Measurements from ENCODE around the gene TRIM6. TPM values are rescaled to one million over a fixed set of nuclear protein-coding genes. Genes with fewer than 3 reads are reported as not detected.
"Not testable (repeated sequence)": the region's sequence is repeated elsewhere in the genome, so short reads cannot be mapped to it uniquely, and the experiment has no call there.

Gene TRIM6
- total and polyA plus RNA-seq, 5 donors from 2014 or later = 0.91 TPM; not detected in 4

DNA sequence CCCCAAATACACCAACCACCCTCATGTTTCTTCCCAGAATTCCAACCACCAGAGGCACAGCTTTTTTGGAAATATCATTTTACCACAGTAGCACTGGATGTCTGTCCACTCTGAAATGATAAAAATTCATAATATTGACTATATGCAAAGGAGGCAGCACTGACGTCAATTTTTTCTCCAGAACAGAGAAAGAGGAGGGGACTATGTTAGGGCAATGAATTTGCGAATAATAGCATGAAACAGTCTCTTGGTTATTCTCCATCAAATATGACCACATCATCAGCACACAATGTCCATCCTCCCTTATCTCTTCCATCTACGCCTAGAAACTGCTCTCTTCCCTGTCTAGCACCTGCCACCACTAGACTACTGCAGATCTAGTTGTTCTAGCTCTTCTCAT, 49.7 kb downstream of the TRIM6 start:
- DNase-seq (no peak), ATAC-seq (ENCODE audit: low read depth in 2 of 2) (no peak)
- Mint-ChIP-seq H3K9me3 (peaks cover 0 to 1% (median 0%) of the 10 kb centered on the region in 7 donors), H3K27me3 (no peaks in the 10 kb centered on the region), H3K4me3 (no peak overlapping the region), H3K4me1 (no peaks in the 10 kb centered on the region), H3K27ac (peak overlapping the region in 1 of 3 donors; percentile 62), H3K36me3 (peaks cover 43% of the 10 kb centered on the region)
- Histone ChIP-seq H3K36me3 (ENCODE audit: control insufficient read depth, insufficient read depth, low read length) (peaks cover 33% of the 10 kb centered on the region), H3K27me3 (ENCODE audit: control insufficient read depth, insufficient read depth, low read length) (no peaks in the 10 kb centered on the region), H3K4me3 (ENCODE audit: low read depth, low read length) (no peak overlapping the region), H3K9me3 (ENCODE audit: control insufficient read depth in 2 of 2, low read length in 2 of 2) (no peaks in the 10 kb centered on the region), H3K27ac (ENCODE audit: insufficient read depth, low read length, poor library complexity, severe bottlenecking) (no peak overlapping the region), H3K4me1 (ENCODE audit: control insufficient read depth, insufficient read depth, low read length, poor library complexity, severe bottlenecking) (no peaks in the 10 kb centered on the region)

DNA sequence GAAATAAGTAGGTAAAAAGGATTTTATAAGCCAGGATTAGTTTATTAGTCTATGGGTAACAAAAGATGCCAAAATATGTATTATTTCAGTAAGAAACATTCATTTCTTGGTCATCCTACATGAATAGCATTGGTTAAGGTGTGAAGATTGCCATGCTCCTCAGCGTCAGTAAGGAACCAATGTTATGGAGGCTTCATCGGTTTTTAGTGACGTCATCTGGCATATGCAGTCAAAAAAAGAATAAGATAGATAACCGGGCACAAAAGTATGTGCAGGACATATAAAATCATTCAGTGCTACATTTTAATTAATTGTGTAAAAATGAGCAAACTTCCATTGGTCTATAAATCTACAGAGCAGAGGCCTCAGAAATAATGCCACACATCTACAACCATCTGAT, 59.0 kb downstream of the TRIM6 start:
- Mint-ChIP-seq H3K27ac (no peak overlapping the region), H3K36me3 (peaks cover 8% of the 10 kb centered on the region), H3K9me3 (peaks cover 0 to 8% (median 1%) of the 10 kb centered on the region in 7 donors), H3K4me1 (no peaks in the 10 kb centered on the region), H3K4me3 (no peak overlapping the region), H3K27me3 (no peaks in the 10 kb centered on the region)
- Histone ChIP-seq H3K4me3 (ENCODE audit: low read depth, low read length) (no peak overlapping the region), H3K36me3 (ENCODE audit: control insufficient read depth, insufficient read depth, low read length) (no peaks in the 10 kb centered on the region), H3K27ac (ENCODE audit: insufficient read depth, low read length, poor library complexity, severe bottlenecking) (no peak overlapping the region), H3K4me1 (ENCODE audit: control insufficient read depth, insufficient read depth, low read length, poor library complexity, severe bottlenecking) (no peaks in the 10 kb centered on the region), H3K9me3 (ENCODE audit: control insufficient read depth in 2 of 2, low read length in 2 of 2) (no peaks in the 10 kb centered on the region), H3K27me3 (ENCODE audit: control insufficient read depth, insufficient read depth, low read length) (no peaks in the 10 kb centered on the region)
- no peak for DNase-seq
- ATAC-seq (ENCODE audit: low read depth in 2 of 2) = no peak

GRCh38 chr11:5656956-5657355, 60.5 kb downstream of the TRIM6 start:
- H3K4me1 ChIP-seq (ENCODE audit: control insufficient read depth, insufficient read depth, low read length, poor library complexity, severe bottlenecking); ATAC-seq (ENCODE audit: low read depth in 2 of 2); H3K36me3 Mint-ChIP-seq; H3K4me1 Mint-ChIP-seq; H3K9me3 ChIP-seq (ENCODE audit: control insufficient read depth in 2 of 2, low read length in 2 of 2); H3K9me3 Mint-ChIP-seq; H3K4me3 ChIP-seq (ENCODE audit: low read depth, low read length); H3K27me3 ChIP-seq (ENCODE audit: control insufficient read depth, insufficient read depth, low read length); DNase-seq; H3K36me3 ChIP-seq (ENCODE audit: control insufficient read depth, insufficient read depth, low read length); H3K27me3 Mint-ChIP-seq; H3K27ac Mint-ChIP-seq; H3K4me3 Mint-ChIP-seq; H3K27ac ChIP-seq (ENCODE audit: insufficient read depth, low read length, poor library complexity, severe bottlenecking): not testable (repeated sequence)

DNA sequence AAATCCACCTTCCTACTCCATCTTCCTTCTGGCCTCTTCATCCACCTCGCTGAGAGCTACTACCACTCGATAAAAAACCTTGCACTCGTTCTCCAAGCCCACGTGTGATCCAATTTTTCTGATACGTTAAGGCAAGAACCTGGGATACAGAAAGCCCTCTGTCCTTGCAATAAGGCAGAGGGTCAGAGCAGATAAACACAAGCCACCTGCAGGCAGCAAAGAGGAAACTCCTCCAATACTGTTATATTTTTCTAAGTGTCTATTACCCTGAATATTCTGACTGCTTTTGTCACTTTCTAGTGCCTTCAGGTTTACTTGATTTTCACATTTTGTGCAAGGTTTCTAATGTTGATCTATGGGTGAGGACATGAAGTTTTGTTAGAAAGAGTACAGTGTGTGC, 61.9 kb downstream of the TRIM6 start:
- no peaks in the 10 kb centered on the region for H3K9me3 ChIP-seq (ENCODE audit: control insufficient read depth in 2 of 2, low read length in 2 of 2)
- no peaks in the 10 kb centered on the region for H3K27me3 ChIP-seq (ENCODE audit: control insufficient read depth, insufficient read depth, low read length)
- no peak for DNase-seq
- no peak overlapping the region for H3K4me3 ChIP-seq (ENCODE audit: low read depth, low read length)
- Mint-ChIP-seq H3K4me3 (no peak overlapping the region), H3K36me3 (peaks cover 8% of the 10 kb centered on the region), H3K4me1 (no peaks in the 10 kb centered on the region), H3K27me3 (no peaks in the 10 kb centered on the region), H3K27ac (no peak overlapping the region), H3K9me3 (peaks cover 0 to 4% (median 0%) of the 10 kb centered on the region in 7 donors)
- H3K27ac ChIP-seq (ENCODE audit: insufficient read depth, low read length, poor library complexity, severe bottlenecking) = no peak overlapping the region
- ATAC-seq (ENCODE audit: low read depth in 2 of 2) = no peak
- H3K36me3 ChIP-seq (ENCODE audit: control insufficient read depth, insufficient read depth, low read length) = no peaks in the 10 kb centered on the region
- H3K4me1 ChIP-seq (ENCODE audit: control insufficient read depth, insufficient read depth, low read length, poor library complexity, severe bottlenecking) = no peaks in the 10 kb centered on the region

Other genes with a start within 250 kb of the TRIM6 start
- not detected for gene OR51B6, start 245.1 kb upstream of the TRIM6 start, total RNA-seq
- gene OR51B6, start 245.1 kb upstream of the TRIM6 start, polyA plus RNA-seq = not detected
- not detected for gene OR51M1, start 212.8 kb upstream of the TRIM6 start, total RNA-seq
- gene OR51M1, start 212.8 kb upstream of the TRIM6 start, polyA plus RNA-seq = not detected
- not detected for gene OR51Q1, start 174.5 kb upstream of the TRIM6 start, total RNA-seq
- gene OR51Q1, start 174.5 kb upstream of the TRIM6 start, polyA plus RNA-seq = not detected
- not detected for gene OR51I1, start 155.1 kb upstream of the TRIM6 start, total RNA-seq
- not detected for gene OR51I1, start 155.1 kb upstream of the TRIM6 start, polyA plus RNA-seq
- not detected for gene OR51I2, start 147.3 kb upstream of the TRIM6 start, total RNA-seq
- not detected for gene OR51I2, start 147.3 kb upstream of the TRIM6 start, polyA plus RNA-seq
- not detected for gene OR52D1, start 108.0 kb upstream of the TRIM6 start, total RNA-seq
- gene OR52D1, start 108.0 kb upstream of the TRIM6 start, polyA plus RNA-seq = not detected
- gene UBQLN3, start 86.7 kb upstream of the TRIM6 start, total RNA-seq = 0.49 TPM
- gene UBQLN3, start 86.7 kb upstream of the TRIM6 start, polyA plus RNA-seq = not detected
- gene UBQLNL, start 79.9 kb upstream of the TRIM6 start, total RNA-seq = 0.32 TPM
- gene UBQLNL, start 79.9 kb upstream of the TRIM6 start, polyA plus RNA-seq = not detected
- 0.37 TPM for gene OR52H1, start 48.1 kb upstream of the TRIM6 start, total RNA-seq
- not detected for gene OR52H1, start 48.1 kb upstream of the TRIM6 start, polyA plus RNA-seq
- not detected for gene OR52B6, start 15.8 kb upstream of the TRIM6 start, total RNA-seq
- gene OR52B6, start 15.8 kb upstream of the TRIM6 start, polyA plus RNA-seq = not detected
- 9.8 TPM for gene TRIM34, start 28.4 kb downstream of the TRIM6 start, total RNA-seq
- 10 to 100 TPM; 17.5 to 21.3 (median 19.5) TPM for gene TRIM34, start 28.4 kb downstream of the TRIM6 start, polyA plus RNA-seq
- gene TRIM5, start 88.4 kb downstream of the TRIM6 start, total RNA-seq = 15.2 TPM
- gene TRIM5, start 88.4 kb downstream of the TRIM6 start, polyA plus RNA-seq = 1 to 10 TPM; 6.0 to 7.7 (median 7.5) TPM
- gene TRIM22, start 93.2 kb downstream of the TRIM6 start, total RNA-seq = 378 TPM
- 100 to 1,000 TPM; 233 to 336 (median 250) TPM for gene TRIM22, start 93.2 kb downstream of the TRIM6 start, polyA plus RNA-seq
- gene OR56B1, start 139.8 kb downstream of the TRIM6 start, total RNA-seq = not detected
- under 1 TPM in 1 of 4 donors, not detected in 3; 0.09 TPM for gene OR56B1, start 139.8 kb downstream of the TRIM6 start, polyA plus RNA-seq
- 1.6 TPM for gene OR52N4, start 157.6 kb downstream of the TRIM6 start, total RNA-seq
- gene OR52N4, start 157.6 kb downstream of the TRIM6 start, polyA plus RNA-seq = 1 to 10 TPM in 2 of 4 donors, under 1 TPM in 1, not detected in 1; 0.79 to 2.7 (median 1.3) TPM
- gene OR52N5, start 186.7 kb downstream of the TRIM6 start, total RNA-seq = not detected
- not detected for gene OR52N5, start 186.7 kb downstream of the TRIM6 start, polyA plus RNA-seq
- not detected for gene OR52N1, start 194.6 kb downstream of the TRIM6 start, total RNA-seq
- gene OR52N1, start 194.6 kb downstream of the TRIM6 start, polyA plus RNA-seq = not detected
- gene OR52N2, start 212.3 kb downstream of the TRIM6 start, total RNA-seq = not detected
- not detected for gene OR52N2, start 212.3 kb downstream of the TRIM6 start, polyA plus RNA-seq
- gene OR52E6, start 245.3 kb downstream of the TRIM6 start, total RNA-seq = not detected
- not detected for gene OR52E6, start 245.3 kb downstream of the TRIM6 start, polyA plus RNA-seq